Stimulated activated CD8-positive, alpha-beta memory T cell treated with anti-CD3 and anti-CD28 coated beads, Interleukin-4, amount 100 ng/mL, for 48 hours (primary cell): ENCODE measurements around the gene KRT71.
"Not testable (repeated sequence)": the region's sequence is repeated elsewhere in the genome, so short reads cannot be mapped to it uniquely, and the experiment has no call there.

Source experiments
- DNase-seq: peaks from one replicate; pipeline ENCODE4 v3.0.0-alpha.2; 2020

Gene KRT71

DNA sequence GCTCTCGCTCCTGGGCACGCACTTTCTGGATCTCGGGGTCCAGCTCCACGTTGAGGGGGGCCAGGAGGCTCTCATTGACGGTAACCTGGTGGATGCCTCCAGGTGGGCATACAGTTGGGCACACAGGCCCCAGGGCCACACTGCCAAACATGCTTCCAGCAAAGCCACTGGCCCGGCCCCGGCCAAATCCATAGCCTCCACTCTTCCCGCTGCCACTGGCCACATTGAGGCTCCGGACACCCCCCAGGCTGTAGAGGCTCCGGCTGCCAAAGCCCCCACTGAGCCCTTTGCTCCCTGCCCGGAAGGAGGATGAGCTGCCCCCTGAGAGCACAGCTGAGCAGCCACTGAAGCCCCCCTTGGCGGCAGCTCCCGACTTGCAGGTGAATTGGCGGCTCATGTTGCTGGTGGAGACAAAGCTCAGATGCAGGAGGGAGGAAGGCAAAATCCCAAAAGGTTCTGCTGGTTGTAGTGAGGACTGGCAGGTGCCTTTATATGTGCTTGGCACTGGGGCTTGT lies at the start of gene KRT71:
Gene KRT71, minus strand, starts transcription at position 465 of the 515 bp plus-strand sequence. Its CDS starts 68 bp downstream, at position 397.
- DNase-seq: no peak

DNA sequence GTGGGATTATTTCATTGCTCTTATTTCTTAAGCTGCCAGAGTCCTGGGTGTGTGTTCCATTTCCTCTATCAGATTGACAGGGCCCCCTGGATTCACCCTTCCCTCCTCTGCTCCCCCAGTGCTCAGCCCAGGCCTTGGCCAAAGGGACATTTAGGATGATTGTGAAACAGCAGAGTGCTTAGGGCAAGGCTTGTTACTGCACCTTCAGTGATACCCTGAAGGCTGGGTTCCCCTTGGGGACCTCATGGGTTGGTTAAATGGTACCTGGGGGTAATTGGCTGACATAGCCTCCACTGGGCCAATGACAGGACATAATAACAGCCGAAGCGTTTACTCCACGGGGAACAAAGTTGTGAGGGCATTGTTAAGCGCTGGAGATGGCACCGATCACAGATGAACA lies 49.6 kb upstream of the KRT71 start:
- peak; percentile 18 for DNase-seq

DNA sequence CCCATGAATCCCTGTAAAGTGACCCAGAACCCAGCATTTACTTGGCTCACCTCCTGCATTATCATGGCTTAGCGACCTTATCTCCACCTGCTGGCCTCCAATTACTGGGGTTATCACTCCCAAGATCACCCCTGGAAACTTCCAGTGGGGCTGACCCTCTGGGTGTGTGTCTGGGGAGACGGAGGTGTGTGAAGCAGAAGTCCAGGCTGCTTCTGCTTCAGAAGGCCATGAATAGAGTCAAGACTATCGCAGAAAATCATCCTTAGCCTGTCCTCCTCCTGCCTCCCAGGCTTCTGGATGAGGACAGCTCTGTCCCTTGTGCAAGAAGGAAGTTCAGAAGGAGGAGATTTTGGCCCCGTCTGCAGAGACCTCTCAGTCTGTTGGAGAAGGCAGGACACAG lies 48.7 kb upstream of the KRT71 start:
- DNase-seq: peak; percentile 15

DNA sequence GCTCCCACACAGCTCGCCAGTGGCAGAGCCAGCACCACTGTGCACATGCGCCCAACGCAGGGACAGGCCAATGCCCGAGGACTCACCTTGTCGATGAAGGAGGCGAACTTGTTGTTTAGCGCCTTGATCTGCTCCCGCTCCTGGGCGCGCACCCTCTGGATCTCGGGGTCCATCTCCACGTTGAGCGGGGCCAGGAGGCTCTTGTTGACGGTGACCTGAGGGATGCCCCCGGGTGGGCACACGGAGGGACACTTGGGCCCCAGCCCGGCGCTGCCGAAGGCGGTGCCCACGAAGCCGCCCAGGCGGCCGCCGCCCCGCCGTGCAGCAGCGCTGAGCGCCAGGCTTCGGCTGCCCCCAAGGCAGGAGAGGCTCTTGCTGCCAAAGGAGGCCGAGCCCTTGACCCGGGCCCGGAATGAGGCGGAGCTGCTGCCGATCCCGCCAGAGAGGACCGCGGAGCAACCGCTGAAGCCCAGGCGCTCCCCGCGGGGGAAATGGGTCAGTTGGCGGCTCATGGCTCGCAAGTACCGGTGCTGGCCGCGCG lies 48.1 kb upstream of the KRT71 start, which contains the start of gene KRT72:
Gene KRT72, minus strand, starts transcription at position 523 of the 541 bp plus-strand sequence. Its CDS starts 11 bp downstream, at position 512.
- peak; percentile 14 for DNase-seq

GRCh38 chr12:52600475-52600874 lies 47.5 kb upstream of the KRT71 start:
- peak; percentile 2 for DNase-seq

- no peak for DNase-seq
Measured at GRCh38 chr12:52600071-52600470, 47.1 kb upstream of the KRT71 start.

DNA sequence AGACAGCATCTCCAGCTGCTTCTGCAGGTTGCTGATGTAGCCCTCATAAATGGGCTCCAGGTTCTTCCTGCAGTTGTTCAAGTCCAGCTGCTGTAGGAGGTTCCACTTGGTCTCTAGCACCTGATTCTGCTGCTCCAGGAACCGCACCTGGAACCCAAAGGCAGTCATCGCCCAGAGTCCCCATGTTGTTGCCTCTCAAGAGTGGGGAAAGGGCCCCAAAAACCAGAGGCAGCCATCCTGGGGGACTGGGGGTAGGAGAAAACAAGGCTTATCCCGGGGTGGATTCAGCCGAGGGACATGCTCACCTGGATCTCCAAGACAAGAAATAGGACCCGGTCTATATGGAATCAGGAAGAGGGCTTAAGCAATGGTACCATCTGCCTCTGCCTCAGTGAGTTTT lies 46.0 kb upstream of the KRT71 start:
- DNase-seq: peak; percentile 3

- DNase-seq: not testable (repeated sequence)
Measured at GRCh38 chr12:52594237-52594636, 41.3 kb upstream of the KRT71 start.

DNA sequence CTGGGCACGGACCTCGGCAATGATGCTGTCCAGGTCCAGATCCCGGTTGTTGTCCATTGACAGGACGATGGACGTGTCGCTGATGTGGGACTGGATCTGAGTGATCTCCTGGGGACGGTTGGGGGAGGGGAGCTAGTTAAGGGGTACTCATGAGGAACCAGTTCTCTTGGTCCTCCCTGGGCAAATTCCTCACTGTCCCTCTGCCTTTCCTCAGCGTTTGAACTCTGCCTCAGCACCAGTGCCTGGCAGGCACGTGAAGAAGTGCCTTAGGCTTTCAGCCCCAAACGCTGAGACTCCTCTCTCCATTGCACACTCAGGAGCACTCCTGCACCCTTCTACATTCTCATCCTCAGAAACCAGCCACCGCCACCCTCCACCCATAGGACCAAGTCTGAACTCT lies 38.6 kb upstream of the KRT71 start:
- no peak for DNase-seq

- DNase-seq: no peak
Measured at GRCh38 chr12:52590021-52590420, 37.1 kb upstream of the KRT71 start.

DNA sequence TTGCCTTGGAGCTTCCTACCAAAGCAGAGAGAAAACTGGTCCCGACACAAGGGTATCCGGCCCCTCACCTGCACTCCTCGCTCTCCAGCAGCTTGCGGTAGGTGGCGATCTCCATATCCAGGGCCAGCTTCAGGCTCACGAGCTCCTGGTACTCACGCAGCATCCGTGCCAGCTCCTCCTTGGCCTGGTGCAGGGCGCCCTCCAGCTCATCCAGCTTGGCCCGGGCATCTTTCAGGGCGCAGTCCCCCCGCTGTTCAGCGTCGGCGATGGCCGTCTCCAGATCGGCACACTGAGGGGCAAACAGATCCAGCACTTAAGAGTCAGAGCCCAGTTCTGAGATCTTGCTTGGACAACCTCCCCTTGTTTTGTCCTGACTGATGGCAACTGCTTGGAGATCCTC lies 34.6 kb upstream of the KRT71 start:
- DNase-seq: no peak

GRCh38 chr12:52585946-52586345 lies 33.0 kb upstream of the KRT71 start:
- DNase-seq: peak; percentile 53

GRCh38 chr12:52585066-52585465 lies 32.1 kb upstream of the KRT71 start:
- no peak for DNase-seq

GRCh38 chr12:52584156-52584682 lies 31.3 kb upstream of the KRT71 start:
- DNase-seq: no peak

GRCh38 chr12:52582971-52583456 lies 30.1 kb upstream of the KRT71 start:
- peak; percentile 76 for DNase-seq

DNA sequence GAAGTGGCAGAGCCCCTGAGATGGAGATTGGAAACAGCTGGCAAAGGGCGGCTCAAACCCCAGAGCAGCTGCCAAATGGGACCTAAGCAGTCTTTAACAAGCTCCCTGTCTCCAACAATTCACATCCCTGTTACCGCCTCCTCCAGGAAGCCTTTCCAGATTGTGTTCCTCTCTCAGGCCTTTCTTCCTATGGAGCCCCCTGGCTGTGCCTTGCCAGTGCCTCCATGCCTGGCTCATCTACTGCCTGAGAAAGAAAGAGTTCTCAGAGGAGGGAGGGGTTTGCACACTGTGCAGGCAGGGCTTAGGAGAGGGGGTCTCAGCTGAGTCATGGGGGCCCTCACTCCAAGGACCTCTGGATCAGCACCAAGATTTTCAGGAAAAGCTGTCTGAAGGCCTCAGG lies 29.5 kb upstream of the KRT71 start:
- no peak for DNase-seq

DNA sequence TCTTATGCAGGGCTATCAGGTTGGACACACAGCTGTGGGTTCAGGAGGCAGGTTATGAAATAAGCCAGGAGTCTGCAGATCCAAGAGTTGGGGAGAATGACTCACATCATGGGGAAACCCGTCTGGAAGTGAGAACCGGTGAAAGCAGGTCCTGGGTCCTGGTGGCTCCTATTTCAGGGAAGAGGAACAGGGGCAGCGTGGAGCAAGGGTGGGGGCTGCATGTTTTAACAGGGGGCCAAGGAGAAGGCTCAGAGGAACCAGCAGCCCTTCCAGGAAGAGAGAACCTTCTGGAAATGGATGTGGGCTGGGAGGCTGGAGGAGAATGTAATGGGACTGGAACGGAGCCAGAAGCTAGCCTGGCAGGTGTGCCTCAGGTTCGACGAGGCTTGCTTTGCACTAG lies 28.5 kb upstream of the KRT71 start:
- no peak for DNase-seq

GRCh38 chr12:52581066-52581465 lies 28.1 kb upstream of the KRT71 start:
- DNase-seq: no peak

- no peak for DNase-seq
Measured at GRCh38 chr12:52580496-52580895, 27.6 kb upstream of the KRT71 start.

- no peak for DNase-seq
Measured at GRCh38 chr12:52579468-52580465, 26.8 kb upstream of the KRT71 start.

DNA sequence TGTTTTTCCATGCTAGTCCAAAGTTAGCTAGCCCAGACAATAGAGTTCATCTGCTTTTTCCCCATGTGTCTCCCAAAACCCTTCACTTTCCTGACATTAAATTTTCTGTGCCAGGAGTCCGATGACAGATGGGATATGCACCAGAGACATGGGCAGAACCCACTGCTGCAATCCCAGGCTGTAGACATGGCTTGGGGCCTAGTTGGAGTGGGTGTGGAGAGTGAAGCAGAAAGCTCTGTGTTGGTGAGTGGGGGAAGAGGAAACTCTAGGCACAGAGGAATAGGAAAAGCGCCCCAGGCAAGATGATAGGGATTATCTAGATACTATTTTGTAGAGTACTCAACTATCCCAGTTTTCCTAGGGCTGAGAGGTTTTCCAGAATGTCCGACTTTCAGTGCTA lies 25.5 kb upstream of the KRT71 start:
- no peak for DNase-seq

DNA sequence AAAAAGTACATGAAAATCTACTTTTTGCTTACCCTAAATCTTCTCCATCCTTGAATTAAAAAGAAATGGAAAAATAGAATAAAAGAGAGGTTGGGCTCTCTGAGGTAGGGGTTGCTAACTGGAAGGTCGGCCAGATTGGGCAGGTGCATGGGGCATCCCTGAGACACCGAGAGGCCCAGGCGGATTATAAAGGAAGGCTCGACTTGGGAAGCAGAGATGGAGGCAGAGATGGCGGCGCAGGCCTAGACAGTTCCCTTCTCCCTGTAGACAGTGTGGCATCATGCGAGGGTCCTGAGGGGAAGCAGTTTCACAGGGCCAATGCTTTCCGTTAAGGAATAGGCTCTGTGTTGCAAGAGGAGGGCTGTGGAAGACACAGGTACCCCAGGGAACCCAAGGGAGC lies 24.4 kb upstream of the KRT71 start:
- no peak for DNase-seq

DNA sequence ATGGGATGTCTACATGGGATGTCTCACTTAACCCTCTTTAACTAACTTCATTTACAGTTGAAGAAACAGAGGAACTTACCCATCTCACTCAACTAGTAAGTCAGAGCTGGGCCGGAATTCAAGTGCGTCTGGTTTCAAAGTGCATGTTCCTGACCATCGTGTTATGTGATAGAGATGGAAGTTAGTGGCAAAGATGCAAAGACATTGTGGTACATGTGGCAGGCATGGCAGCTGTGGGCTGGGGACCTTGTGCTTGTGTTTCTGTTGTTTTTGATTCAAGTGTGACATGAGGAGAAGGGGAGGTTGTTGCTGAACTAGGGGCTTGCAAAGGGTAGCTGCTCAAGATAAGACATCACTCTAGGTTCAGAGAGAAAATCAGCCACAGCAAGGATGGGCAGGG lies 23.0 kb upstream of the KRT71 start:
- no peak for DNase-seq

DNA sequence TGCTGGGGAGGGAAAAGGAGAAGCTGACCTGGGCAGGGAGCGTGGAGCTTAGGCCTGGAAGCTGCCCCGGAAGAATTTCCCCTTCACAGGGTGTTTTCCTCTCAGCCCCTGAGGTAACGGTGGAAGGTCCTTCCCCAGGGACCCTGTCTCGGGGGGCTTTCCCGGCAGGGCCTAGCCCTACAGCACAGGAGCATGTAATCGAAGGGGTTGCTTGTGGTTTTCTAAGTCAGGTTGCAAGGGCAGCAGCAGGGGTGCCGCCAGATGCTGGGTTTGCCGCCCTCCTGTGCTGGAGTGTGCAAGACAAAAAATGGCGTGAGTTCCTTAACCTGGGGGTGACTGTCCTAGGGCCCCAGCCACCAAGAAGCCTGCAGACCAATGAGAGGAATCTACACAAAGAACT lies 22.3 kb upstream of the KRT71 start:
- no peak for DNase-seq
